ENCODE measurements around the gene HESX1. TPM values are rescaled to one million over a fixed set of nuclear protein-coding genes. Genes with fewer than 3 reads are reported as not detected.

HESX1 gene
- total RNA-seq, 1 experiment from 2014 or later, result 3.9 TPM

DNA sequence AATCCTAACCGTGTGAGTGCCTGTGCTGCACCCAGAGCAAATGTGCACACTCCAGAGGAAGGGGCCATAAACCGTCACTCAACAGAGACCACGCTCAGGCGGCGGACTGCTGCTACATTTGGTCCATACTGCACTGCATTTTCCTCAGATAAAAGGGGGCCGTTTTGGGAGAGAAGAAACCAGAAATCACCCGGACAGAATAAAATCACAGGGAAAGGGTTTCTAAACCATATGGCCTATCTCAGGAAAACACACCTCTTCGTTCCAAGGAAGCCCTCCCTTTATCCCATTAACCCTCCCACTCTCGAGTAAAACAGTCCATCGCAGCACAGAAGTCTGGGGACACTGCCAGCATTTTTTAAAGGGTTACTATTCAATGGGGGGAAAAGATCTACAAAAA, 42.2 kb downstream of the HESX1 start:
- Histone ChIP-seq H3K4me1 (ENCODE audit: insufficient read depth, low read length) (peaks cover 21% of the 10 kb centered on the region), H4K20me1 (ENCODE audit: low read length) (no peaks in the 10 kb centered on the region), H3K4me3 (ENCODE audit: low read length) (no peak overlapping the region), H3F3A (ENCODE audit: low read length, unreplicated experiment) (no peaks in the 10 kb centered on the region), H3K27ac (ENCODE audit: low read length) (no peak overlapping the region), H3K79me2 (ENCODE audit: low read length) (no peaks in the 10 kb centered on the region), H3K36me3 (ENCODE audit: low read depth, low read length) (no peaks in the 10 kb centered on the region), H3K9me2 (replicated peaks; ENCODE audit: low read length) (no peaks in the 10 kb centered on the region), H3K9me3 (ENCODE audit: low read length) (no peaks in the 10 kb centered on the region), H2AFZ (ENCODE audit: low read length) (no peak overlapping the region), H3K4me2 (ENCODE audit: low read length) (no peak overlapping the region), H3K27me3 (ENCODE audit: low read length) (no peaks in the 10 kb centered on the region), H3K9ac (ENCODE audit: low read length) (no peak overlapping the region)
- ATAC-seq (no peak), DNase-seq (no peak)
- no TSS peak for BruUV-seq (replicated peaks)
- ChIA-PET CTCF (no interaction called here), POLR2A (ENCODE audit: unreplicated experiment) (no interaction called here)
- intact Hi-C loops (cut with micrococcal nuclease), result loop anchor here (5.0 kb wide), 1 partner anchor 165 kb away; no protein-coding TSS in a partner anchor
- no peak for TF ChIP-seq EZH2 (IDR thresholded peaks at IDR 0.05; ENCODE audit: low read length, unreplicated experiment)
- TF ChIP-seq EZH2phosphoT487 (IDR thresholded peaks at IDR 0.05; ENCODE audit: borderline replicate concordance, low read length), result no peak
- TF ChIP-seq, protein P1, sequence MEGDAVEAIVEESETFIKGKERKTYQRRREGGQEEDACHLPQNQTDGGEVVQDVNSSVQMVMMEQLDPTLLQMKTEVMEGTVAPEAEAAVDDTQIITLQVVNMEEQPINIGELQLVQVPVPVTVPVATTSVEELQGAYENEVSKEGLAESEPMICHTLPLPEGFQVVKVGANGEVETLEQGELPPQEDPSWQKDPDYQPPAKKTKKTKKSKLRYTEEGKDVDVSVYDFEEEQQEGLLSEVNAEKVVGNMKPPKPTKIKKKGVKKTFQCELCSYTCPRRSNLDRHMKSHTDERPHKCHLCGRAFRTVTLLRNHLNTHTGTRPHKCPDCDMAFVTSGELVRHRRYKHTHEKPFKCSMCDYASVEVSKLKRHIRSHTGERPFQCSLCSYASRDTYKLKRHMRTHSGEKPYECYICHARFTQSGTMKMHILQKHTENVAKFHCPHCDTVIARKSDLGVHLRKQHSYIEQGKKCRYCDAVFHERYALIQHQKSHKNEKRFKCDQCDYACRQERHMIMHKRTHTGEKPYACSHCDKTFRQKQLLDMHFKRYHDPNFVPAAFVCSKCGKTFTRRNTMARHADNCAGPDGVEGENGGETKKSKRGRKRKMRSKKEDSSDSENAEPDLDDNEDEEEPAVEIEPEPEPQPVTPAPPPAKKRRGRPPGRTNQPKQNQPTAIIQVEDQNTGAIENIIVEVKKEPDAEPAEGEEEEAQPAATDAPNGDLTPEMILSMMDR (conservative IDR thresholded peaks at IDR 0.05; ENCODE audit: low read depth, low read length), result no peak

DNA sequence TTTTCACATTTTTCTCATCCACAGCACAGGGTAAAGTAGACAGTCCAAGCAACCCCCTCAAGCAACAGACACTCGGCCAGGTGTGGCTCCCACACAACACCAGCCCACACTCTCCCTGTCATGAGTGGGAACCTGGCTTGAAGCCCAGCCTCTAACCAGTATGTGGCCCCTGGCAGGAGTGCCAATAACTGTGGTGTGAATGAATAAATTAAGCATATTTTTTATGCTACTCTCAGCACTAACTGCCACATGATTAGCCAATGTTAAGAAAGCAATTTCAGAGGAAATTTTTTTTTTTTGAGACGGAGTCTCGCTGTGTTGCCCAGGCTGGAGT, 44.5 kb downstream of the HESX1 start:
- Histone ChIP-seq H3K36me3 (ENCODE audit: low read depth, low read length) (no peaks in the 10 kb centered on the region), H3K9me2 (replicated peaks; ENCODE audit: low read length) (no peaks in the 10 kb centered on the region), H3K4me1 (ENCODE audit: insufficient read depth, low read length) (peaks cover 38% of the 10 kb centered on the region), H4K20me1 (ENCODE audit: low read length) (no peaks in the 10 kb centered on the region), H3K4me2 (ENCODE audit: low read length) (no peak overlapping the region), H3K4me3 (ENCODE audit: low read length) (no peak overlapping the region), H3K27me3 (ENCODE audit: low read length) (no peaks in the 10 kb centered on the region), H2AFZ (ENCODE audit: low read length) (no peak overlapping the region), H3K27ac (ENCODE audit: low read length) (no peak overlapping the region), H3K9me3 (ENCODE audit: low read length) (no peaks in the 10 kb centered on the region), H3K79me2 (ENCODE audit: low read length) (no peaks in the 10 kb centered on the region), H3F3A (ENCODE audit: low read length, unreplicated experiment) (peaks cover 6% of the 10 kb centered on the region), H3K9ac (ENCODE audit: low read length) (no peak overlapping the region)
- ATAC-seq (no peak), DNase-seq (no peak)
- no TSS peak for BruUV-seq (replicated peaks)
- ChIA-PET POLR2A (ENCODE audit: unreplicated experiment) (no interaction called here), CTCF (no interaction called here)
- TF ChIP-seq EZH2 (IDR thresholded peaks at IDR 0.05; ENCODE audit: low read length, unreplicated experiment) (no peak), EZH2phosphoT487 (IDR thresholded peaks at IDR 0.05; ENCODE audit: borderline replicate concordance, low read length) (no peak)
- TF ChIP-seq, protein P1 (conservative IDR thresholded peaks at IDR 0.05; ENCODE audit: low read depth, low read length), result no peak
- intact Hi-C loops (cut with micrococcal nuclease), result loop anchor here (5.0 kb wide), 1 partner anchor 163 kb away; no protein-coding TSS in a partner anchor

DNA sequence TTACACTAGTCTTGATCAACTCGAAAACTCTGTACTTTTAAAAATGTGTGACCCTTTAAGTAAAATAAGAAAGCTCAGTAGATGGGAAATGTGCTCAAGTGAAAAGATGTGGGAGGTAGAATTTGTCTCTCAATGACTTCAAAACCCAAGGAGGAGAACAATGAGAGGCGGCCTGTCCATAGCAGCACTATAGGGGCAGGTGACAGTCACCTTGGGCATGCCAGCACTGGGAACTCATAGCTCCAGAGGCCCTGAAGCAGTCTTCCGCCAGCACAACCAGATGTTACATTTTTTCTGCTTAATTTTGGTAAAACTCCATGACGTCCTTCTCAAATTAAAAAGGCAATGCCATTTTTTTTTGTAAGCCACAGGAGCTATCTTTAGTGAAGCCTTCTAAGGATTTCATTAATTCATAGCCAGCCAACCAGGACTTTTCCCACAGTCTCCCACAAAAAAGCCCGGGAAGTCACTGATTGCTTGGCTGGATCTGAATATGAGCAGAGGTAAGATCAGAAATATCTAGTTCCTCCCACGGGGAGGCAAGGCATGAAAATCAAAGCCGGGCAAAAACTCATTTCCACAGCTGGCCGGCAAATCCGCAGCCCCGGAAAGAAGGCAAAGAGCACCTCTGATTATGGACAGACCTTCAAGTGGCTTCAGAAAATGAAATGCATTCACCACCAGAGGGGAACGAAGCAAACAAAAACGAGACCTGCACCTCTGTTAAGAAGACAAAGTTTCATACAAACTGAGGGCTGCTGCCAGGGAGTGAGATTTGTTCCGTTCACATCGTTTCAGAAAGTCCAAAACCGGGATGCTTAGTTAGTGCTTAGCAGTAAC, 45.1 kb downstream of the HESX1 start:
- no peak overlapping the region for H2AFZ ChIP-seq (ENCODE audit: low read length)
- H3K79me2 ChIP-seq (ENCODE audit: low read length), result no peaks in the 10 kb centered on the region
- no peak overlapping the region for H3K27ac ChIP-seq (ENCODE audit: low read length)
- H3K4me3 ChIP-seq (ENCODE audit: low read length), result no peak overlapping the region
- no peak overlapping the region for H3K9ac ChIP-seq (ENCODE audit: low read length)
- H3K27me3 ChIP-seq (ENCODE audit: low read length), result no peaks in the 10 kb centered on the region
- ATAC-seq (no peak), DNase-seq (no peak)
- H3K9me3 ChIP-seq (ENCODE audit: low read length), result no peaks in the 10 kb centered on the region
- no peak overlapping the region for H3K4me2 ChIP-seq (ENCODE audit: low read length)
- ChIA-PET POLR2A (ENCODE audit: unreplicated experiment) (no interaction called here), CTCF (no interaction called here)
- TF ChIP-seq, protein P1 (conservative IDR thresholded peaks at IDR 0.05; ENCODE audit: low read depth, low read length), result no peak
- TF ChIP-seq EZH2phosphoT487 (IDR thresholded peaks at IDR 0.05; ENCODE audit: borderline replicate concordance, low read length) (no peak), EZH2 (IDR thresholded peaks at IDR 0.05; ENCODE audit: low read length, unreplicated experiment) (no peak)
- H3K9me2 ChIP-seq (replicated peaks; ENCODE audit: low read length), result no peaks in the 10 kb centered on the region
- H3F3A ChIP-seq (ENCODE audit: low read length, unreplicated experiment), result peaks cover 6% of the 10 kb centered on the region
- H3K4me1 ChIP-seq (ENCODE audit: insufficient read depth, low read length), result peaks cover 41% of the 10 kb centered on the region
- no TSS peak for BruUV-seq (replicated peaks)
- intact Hi-C loops (cut with micrococcal nuclease), result loop anchor here (5.0 kb wide), 1 partner anchor 162 kb away; no protein-coding TSS in a partner anchor
- no peaks in the 10 kb centered on the region for H3K36me3 ChIP-seq (ENCODE audit: low read depth, low read length)
- no peaks in the 10 kb centered on the region for H4K20me1 ChIP-seq (ENCODE audit: low read length)
